ENCODE results near the gene LRRC14B. TPM values are rescaled to one million over a fixed set of nuclear protein-coding genes. Genes with fewer than 3 reads are reported as not detected.
"Not testable (repeated sequence)": the region's sequence is repeated elsewhere in the genome, so short reads cannot be mapped to it uniquely, and the experiment has no call there.

The LRRC14B gene
- total RNA-seq, 1 donor from 2014 or later: 1.2 TPM

- DNase-seq (ENCODE audit: low spot score in 2 of 2) (no peak), FAIRE-seq (no peak)
Measured at GRCh38 chr5:204001-204400, 12.7 kb downstream of the LRRC14B start.

- FAIRE-seq: no peak
- no peak for DNase-seq (ENCODE audit: low spot score in 2 of 2)
Measured at GRCh38 chr5:204462-204861, 13.2 kb downstream of the LRRC14B start.

GRCh38 chr5:204966-205670 lies 13.8 kb downstream of the LRRC14B start:
- DNase-seq (ENCODE audit: low spot score in 2 of 2): peak in 1 of 2 donors; percentile 5
- no peak for FAIRE-seq

- FAIRE-seq (no peak), DNase-seq (ENCODE audit: low spot score in 2 of 2) (peak in 1 of 2 donors; percentile 30)
Measured at GRCh38 chr5:206406-206805, 15.1 kb downstream of the LRRC14B start.

GRCh38 chr5:206927-207536 lies 15.7 kb downstream of the LRRC14B start:
- FAIRE-seq: no peak

GRCh38 chr5:207599-207998 lies 16.3 kb downstream of the LRRC14B start:
- peak in 1 of 2 donors; percentile 8 for DNase-seq (ENCODE audit: low spot score in 2 of 2)
- FAIRE-seq: no peak

More at GRCh38 chr5:206927-207536, 15.7 kb downstream of the LRRC14B start:
- peak; percentile 5 to 17 for DNase-seq (ENCODE audit: low spot score in 2 of 2)

- FAIRE-seq: no peak
- DNase-seq (ENCODE audit: low spot score in 2 of 2): peak in 1 of 2 donors; percentile 7
Measured at GRCh38 chr5:208449-209114, 17.3 kb downstream of the LRRC14B start.

- DNase-seq (ENCODE audit: low spot score in 2 of 2) (no peak), FAIRE-seq (no peak)
Measured at GRCh38 chr5:213803-214395, 22.6 kb downstream of the LRRC14B start.

- not testable (repeated sequence) for FAIRE-seq; DNase-seq (ENCODE audit: low spot score in 2 of 2)
Measured at GRCh38 chr5:215256-215655, 24.0 kb downstream of the LRRC14B start.

- FAIRE-seq; DNase-seq (ENCODE audit: low spot score in 2 of 2): not testable (repeated sequence)
Measured at GRCh38 chr5:216076-216475, 24.8 kb downstream of the LRRC14B start.

GRCh38 chr5:217494-218456 lies 26.5 kb downstream of the LRRC14B start, which contains the start of the genes CCDC127 and SDHA:
Gene CCDC127 (minus strand): TSS chr5:218153. CDS start chr5:216849, 1,304 bp downstream.
Gene SDHA (plus strand): TSS chr5:218320. CDS start chr5:218356, 36 bp downstream.
- FAIRE-seq: not testable (repeated sequence)
- peak; percentile 90 to 94 for DNase-seq (ENCODE audit: low spot score in 2 of 2)

GRCh38 chr5:218457-219291 lies 27.4 kb downstream of the LRRC14B start:
- DNase-seq (ENCODE audit: low spot score in 2 of 2) (peak in 1 of 2 donors; percentile 33), FAIRE-seq (no peak)

GRCh38 chr5:219460-219863 lies 28.2 kb downstream of the LRRC14B start:
- DNase-seq (ENCODE audit: low spot score in 2 of 2): no peak
- no peak for FAIRE-seq

GRCh38 chr5:219991-220390 lies 28.7 kb downstream of the LRRC14B start:
- FAIRE-seq (no peak), DNase-seq (ENCODE audit: low spot score in 2 of 2) (no peak)

GRCh38 chr5:222951-223715 lies 31.8 kb downstream of the LRRC14B start:
- FAIRE-seq; DNase-seq (ENCODE audit: low spot score in 2 of 2): not testable (repeated sequence)

- FAIRE-seq (no peak), DNase-seq (ENCODE audit: low spot score in 2 of 2) (no peak)
Measured at GRCh38 chr5:223791-224190, 32.5 kb downstream of the LRRC14B start.

- DNase-seq (ENCODE audit: low spot score in 2 of 2) (no peak), FAIRE-seq (no peak)
Measured at GRCh38 chr5:225334-225733, 34.0 kb downstream of the LRRC14B start.

GRCh38 chr5:227375-227774 lies 36.1 kb downstream of the LRRC14B start:
- FAIRE-seq; DNase-seq (ENCODE audit: low spot score in 2 of 2): not testable (repeated sequence)
